Astrocyte (in vitro differentiated cells and primary cell): ENCODE data around the gene FRYL.

Experiments
- EZH2 ChIP-seq: IDR thresholded peaks from 2 replicates; pipeline ENCODE4 v1.6.1; 2012; ENCODE audit warnings: mild to moderate bottlenecking, low read length, inconsistent platforms; ENCODE audit not compliant: insufficient read depth
- TF ChIP-seq, protein P1 (sequence below): IDR thresholded peaks from 2 replicates; pipeline ENCODE4 v1.5.1; 2011; ENCODE audit warnings: low read depth, mild to moderate bottlenecking, inconsistent platforms, low read length, moderate library complexity; ENCODE audit not compliant: insufficient read depth

DNA sequence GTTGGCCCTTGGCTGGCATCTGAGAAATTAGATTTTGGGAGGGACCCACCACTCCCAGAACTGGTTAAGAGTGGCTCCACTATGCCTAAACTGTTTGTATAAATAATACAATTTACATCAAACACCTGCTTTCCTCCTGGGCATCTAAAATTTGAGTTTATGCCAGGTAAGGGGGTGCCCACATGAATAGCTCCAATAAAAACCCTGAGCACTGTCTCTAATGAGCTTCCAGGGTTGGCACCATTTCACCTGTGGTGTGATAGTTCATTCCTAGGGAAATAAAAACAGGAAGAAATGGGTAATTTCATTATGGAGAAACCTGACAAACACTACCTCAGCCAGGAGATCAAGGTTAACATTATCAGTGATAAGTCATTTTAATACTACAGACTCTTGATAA is 119.7 kb downstream of the FRYL start:
- TF ChIP-seq, protein P1, sequence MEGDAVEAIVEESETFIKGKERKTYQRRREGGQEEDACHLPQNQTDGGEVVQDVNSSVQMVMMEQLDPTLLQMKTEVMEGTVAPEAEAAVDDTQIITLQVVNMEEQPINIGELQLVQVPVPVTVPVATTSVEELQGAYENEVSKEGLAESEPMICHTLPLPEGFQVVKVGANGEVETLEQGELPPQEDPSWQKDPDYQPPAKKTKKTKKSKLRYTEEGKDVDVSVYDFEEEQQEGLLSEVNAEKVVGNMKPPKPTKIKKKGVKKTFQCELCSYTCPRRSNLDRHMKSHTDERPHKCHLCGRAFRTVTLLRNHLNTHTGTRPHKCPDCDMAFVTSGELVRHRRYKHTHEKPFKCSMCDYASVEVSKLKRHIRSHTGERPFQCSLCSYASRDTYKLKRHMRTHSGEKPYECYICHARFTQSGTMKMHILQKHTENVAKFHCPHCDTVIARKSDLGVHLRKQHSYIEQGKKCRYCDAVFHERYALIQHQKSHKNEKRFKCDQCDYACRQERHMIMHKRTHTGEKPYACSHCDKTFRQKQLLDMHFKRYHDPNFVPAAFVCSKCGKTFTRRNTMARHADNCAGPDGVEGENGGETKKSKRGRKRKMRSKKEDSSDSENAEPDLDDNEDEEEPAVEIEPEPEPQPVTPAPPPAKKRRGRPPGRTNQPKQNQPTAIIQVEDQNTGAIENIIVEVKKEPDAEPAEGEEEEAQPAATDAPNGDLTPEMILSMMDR, result no peak
- no peak for TF ChIP-seq EZH2
